ENCODE measurements around the gene NKX2-4. TPM values are rescaled to one million over a fixed set of nuclear protein-coding genes. Genes with fewer than 3 reads are reported as not detected.

Gene NKX2-4
- polyA plus RNA-seq, 1 of the 3 experiments (the other 2 are of a cell fraction) = not detected

DNA sequence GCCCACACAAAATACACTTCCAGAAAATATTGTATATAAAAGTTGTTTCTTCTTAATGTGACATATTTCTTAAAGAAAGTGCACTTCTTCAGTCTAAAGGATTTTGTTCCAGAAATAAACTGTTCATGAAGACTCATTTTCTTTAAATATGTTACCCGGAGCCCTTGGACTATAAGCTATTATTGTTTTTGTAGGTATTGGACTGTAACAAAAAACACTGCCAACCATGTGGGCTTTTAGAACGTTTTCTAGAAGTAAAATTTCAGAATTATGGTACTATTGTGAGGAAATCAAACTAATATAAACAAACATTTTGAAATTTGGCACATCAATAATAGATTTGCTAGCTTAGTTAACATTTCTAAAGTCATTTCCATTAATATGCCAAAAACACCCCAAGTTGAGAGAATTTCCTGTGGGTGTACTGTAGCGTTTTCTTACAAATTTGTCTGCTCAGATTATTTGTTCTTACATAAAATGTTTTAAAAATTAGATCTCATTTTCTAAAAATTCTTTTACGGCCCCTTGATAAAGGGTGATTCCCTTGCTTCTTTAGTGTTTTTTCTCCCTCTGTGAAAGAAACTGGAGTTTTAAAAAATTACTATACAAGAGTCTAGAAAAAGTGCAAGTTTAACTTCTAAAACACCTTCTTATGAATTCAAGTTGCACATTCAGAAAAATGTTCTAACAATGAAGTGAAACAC is 3.4 kb downstream of the NKX2-4 start:
- TF ChIP-seq CHD2 (IDR thresholded peaks at IDR 0.05; ENCODE audit: low read length, partially characterized antibody) (no peak), ELF1 (IDR thresholded peaks at IDR 0.05) (no peak), NFIC (IDR thresholded peaks at IDR 0.05; ENCODE audit: borderline replicate concordance) (no peak), CTCF (IDR thresholded peaks at IDR 0.05) (no peak), TEAD4 (IDR thresholded peaks at IDR 0.05; ENCODE audit: borderline replicate concordance, insufficient read depth) (no peak), SIN3A (IDR thresholded peaks at IDR 0.05; ENCODE audit: borderline replicate concordance, low read depth, low read length) (no peak), GABPA (IDR thresholded peaks at IDR 0.05; ENCODE audit: low read depth) (no peak), RAD21 (IDR thresholded peaks at IDR 0.05; ENCODE audit: low read length) (no peak), SMC3 (IDR thresholded peaks at IDR 0.05; ENCODE audit: low read depth, low read length) (no peak), NRF1 (IDR thresholded peaks at IDR 0.05; ENCODE audit: low read depth, low read length) (no peak), FOSL2 (IDR thresholded peaks at IDR 0.05; ENCODE audit: borderline replicate concordance, low read depth) (no peak), GATA2 (CRISPR knock-in tag; IDR thresholded peaks at IDR 0.05) (no peak), RFX5 (IDR thresholded peaks at IDR 0.05; ENCODE audit: low read length) (no peak), RCOR1 (IDR thresholded peaks at IDR 0.05; ENCODE audit: low read length) (no peak), YY1 (IDR thresholded peaks at IDR 0.05; ENCODE audit: low read depth) (no peak), JUND (IDR thresholded peaks at IDR 0.05) (no peak)
- TF ChIP-seq, protein P1, sequence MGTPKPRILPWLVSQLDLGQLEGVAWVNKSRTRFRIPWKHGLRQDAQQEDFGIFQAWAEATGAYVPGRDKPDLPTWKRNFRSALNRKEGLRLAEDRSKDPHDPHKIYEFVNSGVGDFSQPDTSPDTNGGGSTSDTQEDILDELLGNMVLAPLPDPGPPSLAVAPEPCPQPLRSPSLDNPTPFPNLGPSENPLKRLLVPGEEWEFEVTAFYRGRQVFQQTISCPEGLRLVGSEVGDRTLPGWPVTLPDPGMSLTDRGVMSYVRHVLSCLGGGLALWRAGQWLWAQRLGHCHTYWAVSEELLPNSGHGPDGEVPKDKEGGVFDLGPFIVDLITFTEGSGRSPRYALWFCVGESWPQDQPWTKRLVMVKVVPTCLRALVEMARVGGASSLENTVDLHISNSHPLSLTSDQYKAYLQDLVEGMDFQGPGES (IDR thresholded peaks at IDR 0.05; ENCODE audit: low read depth, low read length) = no peak
- H3K27me3 ChIP-seq (ENCODE audit: insufficient read depth) = peaks cover 41% of the 10 kb centered on the region
- 46% methylated on average over 4 of the region's 4 CpGs for WGBS (ENCODE audit: low lambda C conversion rate)
- H3K79me2 ChIP-seq (ENCODE audit: insufficient read depth) = no peaks in the 10 kb centered on the region
- ChIA-PET CTCF (interaction anchor here (1.5 to 4.1 kb wide), 3 partner anchors 100 to 158 kb away, joined by 3 to 27 read pairs (median 8); no protein-coding TSS in a partner anchor), POLR2A (no interaction called here)
- H4K20me1 ChIP-seq (ENCODE audit: insufficient read depth) = no peaks in the 10 kb centered on the region
- H3K4me2 ChIP-seq = no peak overlapping the region
- no peak for DNase-seq
- peaks cover 11% of the 10 kb centered on the region for H3F3A ChIP-seq (replicated peaks; ENCODE audit: insufficient read depth)
- H3K4me1 ChIP-seq (ENCODE audit: control insufficient read depth in 1 of 2, insufficient read depth in 2 of 2, low read depth in 1 of 2, low read length in 1 of 2) = no peaks in the 10 kb centered on the region; a peak in 1 of 4 replicates
- H3K9me3 ChIP-seq = no peaks in the 10 kb centered on the region
- no peak overlapping the region for H3K4me3 ChIP-seq (ENCODE audit: low read depth in 2 of 2, low read length in 1 of 2)
- no peak overlapping the region for H3K9ac ChIP-seq
- H3K9me2 ChIP-seq = no peaks in the 10 kb centered on the region
- no peak overlapping the region for H3K27ac ChIP-seq (ENCODE audit: low read depth in 2 of 2, low read length in 1 of 2)
- peaks cover 9 to 19% of the 10 kb centered on the region in 2 experiments for H3K36me3 ChIP-seq (replicated peaks in 1 of 2; ENCODE audit: control insufficient read depth in 1 of 2, insufficient read depth in 2 of 2, low read length in 1 of 2)
- no peak overlapping the region for H2AFZ ChIP-seq (ENCODE audit: low read depth)
